SK-MEL-5 (cell line): ENCODE data around the gene TNFAIP3. TPM values are rescaled to one million over a fixed set of nuclear protein-coding genes. Genes with fewer than 3 reads are reported as not detected.
"Not testable (repeated sequence)": the region's sequence is repeated elsewhere in the genome, so short reads cannot be mapped to it uniquely, and the experiment has no call there.

Experiments
- DNase-seq: peaks from one replicate; pipeline ENCODE4 v3.0.0-alpha.2; 2016; ENCODE audit warnings: low read depth, low spot score
- in situ Hi-C: cut with HindIII; loops from 2 replicates; pipeline ENCODE4 v1.10.0; 2016; ENCODE audit warnings: low sequenced_read_pairs, high pct_unique_total_duplicates, low pct_unique_long_range_greater_than_20kb
- total RNA-seq: library from RNA; depleted of rRNA; stranded (reverse); fragments of >200 nt; shearing (Covaris generic); gene quantifications from 2 replicates; pipeline ENCODE4 v1.2.3, GENCODE V29; 2014

TNFAIP3 gene
- total RNA-seq, 1 experiment from 2014 or later, result 110 TPM

- no peak for DNase-seq
- in situ Hi-C loops, result no loop called here
These were observed 16.5 kb downstream of the TNFAIP3 start for GRCh38 chr6:137883400-137884148.

- in situ Hi-C loops, result no loop called here
- DNase-seq, result no peak
These were observed 17.3 kb downstream of the TNFAIP3 start for GRCh38 chr6:137884149-137884909.

- DNase-seq, in situ Hi-C loops: not testable (repeated sequence)
These were observed 17.8 kb downstream of the TNFAIP3 start for GRCh38 chr6:137884910-137885229.

GRCh38 chr6:137886226-137886625 is 19.2 kb downstream of the TNFAIP3 start:
- DNase-seq, in situ Hi-C loops: not testable (repeated sequence)

- in situ Hi-C loops, result no loop called here
- DNase-seq, result no peak
These were observed 24.0 kb downstream of the TNFAIP3 start for GRCh38 chr6:137890983-137891537.

GRCh38 chr6:137892271-137892708 is 25.2 kb downstream of the TNFAIP3 start:
- in situ Hi-C loops, result no loop called here

GRCh38 chr6:137893181-137893580 is 26.1 kb downstream of the TNFAIP3 start:
- in situ Hi-C loops, result no loop called here
- no peak for DNase-seq

More at GRCh38 chr6:137892271-137892708, 25.2 kb downstream of the TNFAIP3 start:
- no peak for DNase-seq

GRCh38 chr6:137893726-137894125 is 26.7 kb downstream of the TNFAIP3 start:
- no peak for DNase-seq
- in situ Hi-C loops, result no loop called here

- in situ Hi-C loops, DNase-seq: not testable (repeated sequence)
These were observed 27.3 kb downstream of the TNFAIP3 start for GRCh38 chr6:137894378-137894777.

GRCh38 chr6:137894779-137895385 is 27.8 kb downstream of the TNFAIP3 start:
- in situ Hi-C loops, result no loop called here
- DNase-seq, result no peak

- DNase-seq, result no peak
- in situ Hi-C loops, result no loop called here
These were observed 29.6 kb downstream of the TNFAIP3 start for GRCh38 chr6:137896647-137897046.

- DNase-seq, result no peak
- in situ Hi-C loops, result no loop called here
These were observed 33.8 kb downstream of the TNFAIP3 start for GRCh38 chr6:137900815-137901214.

GRCh38 chr6:137901454-137901853 is 34.4 kb downstream of the TNFAIP3 start:
- in situ Hi-C loops, result no loop called here
- DNase-seq, result no peak

- DNase-seq, result no peak
- in situ Hi-C loops, result no loop called here
These were observed 35.6 kb downstream of the TNFAIP3 start for GRCh38 chr6:137902699-137903098.

GRCh38 chr6:137903274-137903932 is 36.3 kb downstream of the TNFAIP3 start:
- DNase-seq, result no peak
- in situ Hi-C loops, result no loop called here

- DNase-seq, result no peak
- in situ Hi-C loops, result no loop called here
These were observed 37.1 kb downstream of the TNFAIP3 start for GRCh38 chr6:137903933-137904821.
